Measurements from ENCODE around the gene TKT. TPM values are rescaled to one million over a fixed set of nuclear protein-coding genes. Genes with fewer than 3 reads are reported as not detected.

TKT gene
- total RNA-seq, 1 donor, result 1,326 TPM

DNA sequence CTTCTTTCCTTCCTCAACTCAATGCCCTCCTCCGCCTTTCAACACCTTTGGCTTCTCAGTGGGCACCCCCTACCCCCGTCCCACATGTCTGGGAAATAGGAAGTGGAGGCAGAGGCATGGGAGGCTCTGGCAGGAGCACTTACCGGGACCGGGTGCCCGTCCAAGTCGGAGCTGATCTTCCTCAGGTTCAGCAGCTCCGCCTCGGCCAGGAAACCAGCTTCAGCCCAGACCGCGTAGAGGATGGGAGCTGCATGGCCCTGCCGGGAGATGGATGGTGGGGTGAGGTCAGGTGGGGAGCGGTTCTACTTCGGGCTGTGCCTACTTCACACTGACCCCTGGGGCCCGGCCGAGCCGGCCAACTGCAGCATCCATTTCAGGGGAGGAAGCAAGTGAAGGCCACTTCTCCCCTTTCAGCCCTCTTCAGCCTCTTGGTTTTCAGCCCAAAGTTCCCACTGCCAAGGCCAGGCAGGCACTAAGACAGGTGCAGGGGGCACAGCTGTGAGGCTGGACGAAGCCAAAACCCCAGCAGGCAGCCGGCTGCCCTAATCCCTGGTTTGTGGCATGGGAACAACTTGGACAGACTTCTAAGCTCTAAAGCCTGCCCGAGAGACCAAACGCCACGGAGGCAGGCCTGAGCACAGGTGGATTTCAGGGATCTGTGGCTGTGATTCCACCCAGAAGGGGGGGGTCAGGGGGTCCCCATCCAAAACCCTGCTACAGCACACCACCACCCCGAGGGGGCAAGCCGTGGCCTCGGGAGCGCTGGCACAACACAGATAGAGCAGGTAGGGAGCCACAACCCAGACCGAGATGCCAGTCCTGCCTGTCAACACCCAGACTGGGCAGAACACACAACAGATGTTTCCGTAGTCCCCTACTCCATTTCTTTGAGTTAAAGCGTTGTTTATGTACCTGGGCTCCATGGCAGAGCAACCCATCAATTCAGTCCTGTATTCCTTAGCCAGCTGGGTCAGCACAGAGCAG is 14.5 kb downstream of the TKT start:
- DNase-seq (ENCODE audit: low read depth in 2 of 3, low spot score in 2 of 3), result no peak

DNA sequence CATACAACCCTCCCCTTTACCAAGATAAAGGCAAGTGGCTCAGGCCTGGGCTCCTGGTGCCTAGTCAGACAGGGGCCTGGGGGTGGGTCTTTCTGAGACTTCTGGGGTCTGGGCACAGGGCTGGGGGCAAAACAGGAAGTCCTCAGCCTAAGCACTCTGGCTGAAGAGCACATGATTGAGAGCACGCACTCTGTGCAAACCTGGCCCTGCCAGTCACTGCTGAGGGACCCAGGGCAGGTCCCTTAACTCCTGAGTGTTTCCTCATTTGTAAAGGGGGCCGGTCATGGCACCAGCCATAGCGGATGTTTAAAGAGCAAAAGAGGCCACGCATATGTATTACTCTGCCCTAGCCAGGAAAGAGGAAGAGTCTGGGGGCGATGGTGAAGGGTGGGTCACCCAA is 16.0 kb downstream of the TKT start:
- DNase-seq (ENCODE audit: low read depth in 2 of 3, low spot score in 2 of 3), result no peak

DNA sequence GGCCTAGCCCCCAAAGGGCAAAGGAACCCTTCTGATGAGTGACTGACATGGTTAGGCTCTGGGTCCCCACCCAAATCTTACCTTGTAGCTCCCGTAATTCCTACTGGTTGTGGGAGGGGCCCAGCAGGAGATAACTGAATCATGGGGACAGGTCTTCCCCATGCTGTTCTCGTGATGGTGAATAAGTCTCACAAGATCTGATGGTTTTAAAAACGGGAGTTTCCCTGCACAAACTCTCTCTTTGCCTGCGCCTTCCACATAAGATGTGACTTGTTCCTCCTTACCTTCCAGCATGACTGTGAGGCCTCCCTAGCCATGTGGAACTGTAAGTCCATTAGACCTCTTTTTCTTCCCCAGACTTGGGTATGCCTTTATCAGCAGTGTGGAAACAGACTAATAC is 16.9 kb downstream of the TKT start:
- DNase-seq (ENCODE audit: low read depth in 2 of 3, low spot score in 2 of 3), result no peak

DNA sequence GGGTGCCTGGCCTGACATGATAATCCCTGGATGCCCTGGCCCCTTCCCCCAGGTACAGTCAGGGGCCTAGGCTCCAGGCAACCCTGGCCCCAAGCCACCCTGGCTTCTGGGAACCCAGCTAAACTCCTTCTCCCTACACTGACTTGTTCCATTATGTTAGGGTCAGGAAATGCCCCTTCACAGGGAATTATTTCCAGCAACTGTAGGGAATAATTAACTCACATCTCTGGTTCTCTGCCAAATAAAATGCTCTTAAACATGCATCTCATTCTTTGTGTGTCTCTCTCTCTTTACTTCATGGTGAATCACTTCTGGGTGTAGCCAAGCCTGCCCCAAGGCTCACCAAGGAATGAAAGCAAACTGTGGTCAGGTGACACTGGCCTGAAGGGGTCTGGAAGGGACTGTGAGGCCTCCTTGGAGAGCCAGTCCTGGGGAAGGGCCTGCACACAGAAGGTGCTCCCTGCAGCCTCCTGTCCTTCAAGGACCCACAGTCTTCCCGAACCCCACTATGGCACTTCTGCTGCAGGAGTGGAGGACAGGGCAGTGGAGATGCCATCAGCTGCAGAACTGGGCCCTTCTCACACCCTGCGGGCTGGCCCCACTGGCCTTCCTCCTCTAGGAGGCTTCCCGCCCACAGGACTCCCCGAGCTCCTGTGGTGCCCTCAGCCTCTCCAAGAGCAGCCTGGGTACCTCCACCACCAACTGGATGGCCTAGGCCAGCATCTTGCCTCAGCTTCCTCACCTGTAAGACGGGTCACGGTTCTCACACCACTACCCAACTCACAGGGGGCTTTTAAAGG is 17.6 kb downstream of the TKT start:
- no peak for DNase-seq (ENCODE audit: low read depth in 2 of 3, low spot score in 2 of 3)

DNA sequence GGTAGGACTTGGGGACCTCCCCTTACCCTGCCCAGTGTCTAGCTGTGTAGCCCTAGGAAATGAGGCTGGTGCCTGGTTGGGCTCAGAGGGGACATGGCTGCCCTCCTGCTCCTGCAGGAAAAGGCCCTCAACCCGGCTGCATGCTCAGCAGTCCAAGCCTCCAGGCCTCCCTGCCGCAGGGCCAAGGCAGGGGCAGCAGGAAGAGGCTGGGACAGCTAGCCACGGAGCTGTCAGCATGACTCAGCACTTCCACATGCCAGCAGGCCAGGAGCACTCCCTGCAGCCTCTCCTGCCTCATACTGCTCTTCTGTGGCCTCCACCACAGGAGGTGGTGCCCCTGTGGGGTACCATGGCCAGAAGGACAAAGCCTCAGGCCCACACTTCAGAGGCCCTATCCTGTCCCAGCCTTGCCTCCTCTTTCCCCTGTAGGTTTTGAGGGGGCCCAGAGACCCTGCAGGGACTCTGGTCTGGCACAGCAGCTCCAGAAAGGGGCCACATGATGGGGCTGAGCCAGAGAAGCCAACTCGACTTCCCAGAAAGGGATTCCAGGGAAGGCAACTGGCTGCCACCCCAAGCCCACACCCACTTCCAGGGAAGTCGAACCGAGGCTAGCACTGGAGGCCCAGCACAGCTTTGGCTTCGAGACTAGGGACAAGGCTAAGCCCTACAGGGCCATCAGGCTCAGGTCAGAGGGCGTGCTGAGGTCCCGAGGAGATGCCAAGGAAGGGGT is 19.5 kb downstream of the TKT start:
- DNase-seq (ENCODE audit: low read depth in 2 of 3, low spot score in 2 of 3), result peak in 2 of 3 donors; percentile 46 to 54

DNA sequence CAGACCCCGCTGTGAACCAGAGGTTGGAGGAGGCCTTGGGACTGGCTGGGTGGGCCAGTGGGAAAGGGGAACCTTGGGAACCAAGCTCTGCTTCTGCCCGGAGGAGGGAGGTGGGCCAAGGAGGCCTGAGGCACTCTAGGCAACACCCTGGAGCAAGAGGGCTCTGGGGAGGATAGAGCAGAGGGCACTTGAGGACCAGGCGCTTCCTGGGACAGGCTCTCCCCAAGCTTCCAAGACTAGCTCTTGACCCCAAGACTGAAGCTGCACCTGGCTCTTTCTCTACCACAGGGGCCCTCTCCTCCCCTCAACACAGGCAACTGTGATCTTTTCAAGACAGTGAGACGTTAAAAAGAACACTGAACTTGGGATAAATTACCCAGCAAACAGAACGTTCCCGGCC is 20.3 kb downstream of the TKT start:
- DNase-seq (ENCODE audit: low read depth in 2 of 3, low spot score in 2 of 3), result no peak

DNA sequence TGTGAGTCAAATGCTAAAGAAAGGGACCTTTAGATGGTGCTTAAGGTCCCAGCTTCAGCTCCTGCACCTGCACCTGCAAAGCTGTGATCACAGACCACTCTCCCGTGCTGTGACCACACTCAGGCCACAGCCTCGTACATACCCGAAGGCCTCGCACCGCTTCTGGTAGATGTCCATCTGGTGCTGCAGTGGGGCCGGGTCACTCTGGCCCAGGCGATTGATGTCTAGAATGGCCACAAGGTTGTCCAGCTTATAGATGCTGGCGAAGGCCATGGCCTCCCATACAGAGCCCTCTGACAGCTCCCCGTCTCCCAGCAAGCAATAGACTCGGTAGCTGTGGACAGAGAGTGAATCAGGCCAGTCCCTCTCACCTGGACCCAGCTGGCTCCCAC is 21.0 kb downstream of the TKT start:
- DNase-seq (ENCODE audit: low read depth in 2 of 3, low spot score in 2 of 3), result no peak

DNA sequence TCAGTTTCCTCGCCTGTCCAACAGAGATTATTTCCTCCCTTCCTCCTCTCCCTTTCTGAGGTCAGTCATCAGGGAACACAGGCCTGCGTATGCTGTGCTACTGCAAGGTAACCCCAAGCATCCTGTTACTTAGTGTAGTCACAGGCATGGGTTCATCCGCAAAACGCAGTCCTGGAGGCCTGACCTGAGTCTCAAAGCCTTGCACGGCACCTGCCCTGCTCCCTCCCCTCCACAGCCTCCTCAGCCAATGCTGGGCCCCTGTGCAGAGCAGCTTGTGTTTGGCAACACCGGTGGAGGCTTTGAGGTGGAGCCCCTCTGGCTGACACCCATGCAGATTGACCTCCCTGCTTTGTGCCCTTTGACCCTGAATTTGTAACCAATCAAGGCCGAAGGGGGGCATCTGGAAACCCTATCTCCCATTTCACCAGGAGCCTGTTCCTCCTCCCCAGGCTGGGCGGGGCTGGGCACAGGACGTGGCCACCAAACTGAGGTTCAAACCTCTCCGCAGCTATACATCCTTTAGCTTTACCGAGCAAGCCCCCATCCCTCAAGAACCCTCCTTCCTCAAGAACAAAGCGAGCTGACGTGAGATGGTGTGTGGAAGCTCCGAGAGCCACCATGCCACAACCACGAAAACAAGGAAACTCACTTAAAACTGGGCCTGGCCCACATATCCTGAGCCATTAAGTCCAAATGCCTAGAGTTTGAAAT is 21.5 kb downstream of the TKT start:
- DNase-seq (ENCODE audit: low read depth in 2 of 3, low spot score in 2 of 3), result no peak

DNA sequence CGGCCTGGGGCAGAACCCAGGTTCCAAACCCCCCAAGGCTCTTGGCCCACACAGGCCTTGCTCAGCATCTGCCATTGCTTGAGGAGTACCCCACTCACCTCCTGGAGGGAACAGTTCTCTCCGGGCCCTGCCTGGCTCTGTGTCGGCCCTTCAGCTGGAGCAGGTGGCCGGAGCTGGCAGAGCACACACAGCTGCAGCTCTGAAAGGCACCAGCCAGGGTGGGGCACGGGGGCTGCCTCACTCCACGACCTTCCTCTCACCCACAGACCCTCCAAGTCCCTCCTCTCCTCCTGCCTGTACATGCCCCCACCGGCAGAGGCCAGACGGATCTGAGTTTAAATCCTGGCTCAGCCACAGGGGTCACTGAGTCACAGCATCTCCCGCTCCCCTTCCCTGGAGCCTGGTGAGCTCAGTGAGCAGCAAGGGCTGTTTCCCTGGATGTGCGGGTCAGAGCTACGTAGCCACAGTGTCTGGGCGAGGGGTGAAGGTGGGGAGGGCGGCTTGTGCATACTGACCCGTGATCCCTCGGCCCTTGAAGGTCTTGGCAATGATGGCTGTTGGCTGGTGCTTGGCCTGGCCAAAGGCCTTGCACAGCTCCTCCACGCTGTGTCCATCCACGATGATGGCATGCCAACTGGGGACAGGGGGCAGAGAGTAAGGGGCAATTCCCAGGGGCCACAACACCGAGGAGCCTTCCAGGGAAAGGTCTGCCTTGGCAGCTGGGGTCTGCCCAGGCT is 23.0 kb downstream of the TKT start:
- DNase-seq (ENCODE audit: low read depth in 2 of 3, low spot score in 2 of 3), result no peak

DNA sequence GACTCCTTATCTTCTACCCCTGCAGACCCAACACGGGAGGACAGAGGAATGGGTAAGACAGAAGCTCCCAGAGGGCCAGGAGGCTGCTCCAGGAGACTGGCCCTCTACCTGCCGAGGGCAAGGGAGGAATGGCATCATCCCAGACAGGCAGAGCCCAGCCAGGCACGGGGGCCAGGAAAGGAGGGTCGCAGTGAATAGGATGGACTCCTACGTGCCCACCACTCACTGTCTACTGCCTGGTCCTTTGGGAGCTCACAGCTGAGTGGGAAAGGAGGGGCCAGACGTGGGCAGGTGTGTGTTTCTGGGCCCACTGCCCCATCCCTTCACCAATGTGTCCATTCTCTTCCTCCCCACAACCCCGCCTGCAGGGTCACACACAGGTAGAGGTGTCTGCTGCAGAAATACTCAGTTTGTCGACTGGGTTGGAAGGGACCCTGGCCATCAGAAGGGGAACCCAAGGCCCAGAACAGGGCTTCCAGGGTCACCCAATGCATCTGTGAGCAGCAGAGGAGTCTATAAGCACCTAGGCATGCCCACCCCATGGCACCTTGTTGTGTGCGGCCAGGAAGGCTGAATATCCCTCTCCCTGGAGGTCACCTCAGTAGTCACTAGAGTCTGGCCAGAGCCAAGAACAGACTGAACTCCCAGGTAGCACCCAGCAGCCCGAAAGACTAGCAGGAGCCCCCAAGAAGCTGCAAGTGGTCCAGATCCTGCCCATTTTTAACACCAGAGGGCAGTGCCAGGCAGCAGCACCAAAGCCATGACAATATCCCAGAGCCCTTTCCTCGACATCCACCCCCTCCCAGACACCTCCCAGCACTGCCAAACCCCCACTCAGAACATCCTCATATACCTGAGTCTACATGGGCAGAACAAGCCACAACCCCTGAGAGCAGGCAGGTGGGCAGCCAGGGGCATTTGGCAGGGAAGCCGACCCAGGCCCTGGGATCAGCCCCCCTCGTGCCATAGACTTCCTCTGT is 24.0 kb downstream of the TKT start:
- no peak for DNase-seq (ENCODE audit: low read depth in 2 of 3, low spot score in 2 of 3)

DNA sequence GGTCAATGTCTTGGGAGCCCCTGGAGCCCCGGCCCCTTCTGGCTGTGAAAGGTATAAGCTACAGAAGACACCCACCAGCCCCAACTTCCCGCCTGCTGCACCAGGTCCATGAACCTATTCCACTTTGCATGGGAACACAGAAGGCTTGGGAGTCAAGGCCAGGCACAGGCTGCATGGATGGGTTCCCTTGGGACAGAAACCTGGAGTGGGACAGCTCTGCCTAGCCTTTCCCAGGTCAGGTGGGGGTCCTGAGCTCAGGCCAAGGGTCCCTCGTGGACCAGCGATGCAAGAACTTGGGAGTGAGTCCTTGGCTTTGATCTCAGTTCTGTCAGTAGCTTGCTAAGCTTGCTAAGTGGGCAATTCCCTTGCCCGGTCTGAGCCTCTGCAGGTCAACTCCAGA is 25.0 kb downstream of the TKT start:
- no peak for DNase-seq (ENCODE audit: low read depth in 2 of 3, low spot score in 2 of 3)

DNA sequence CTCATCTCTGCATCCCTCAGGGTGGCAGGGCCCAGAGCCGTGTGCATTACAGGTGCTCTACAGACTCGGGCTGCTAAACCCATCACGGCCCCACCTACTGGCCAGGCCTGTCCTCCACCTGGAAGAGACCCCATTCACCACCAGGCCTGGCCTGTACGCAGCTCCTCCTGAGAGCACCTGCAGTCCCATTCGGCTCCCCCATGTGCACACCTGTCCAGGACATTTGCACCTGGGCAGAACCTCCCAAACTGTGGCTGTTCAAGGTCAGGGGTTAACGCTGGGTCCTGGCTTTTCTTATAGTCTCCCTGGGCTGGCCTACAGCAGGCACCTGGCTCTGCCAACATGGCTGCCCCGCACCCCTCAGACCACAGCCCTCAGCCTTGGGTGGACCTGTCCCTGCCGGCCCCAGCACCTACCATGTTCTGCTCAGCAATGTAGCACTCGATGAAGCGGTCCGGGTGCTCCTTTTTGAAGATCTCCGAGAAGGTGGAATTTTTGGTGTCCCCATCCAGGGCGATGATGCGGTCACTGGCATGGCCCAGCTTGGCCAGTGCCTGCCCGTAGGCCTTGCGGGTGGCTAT is 25.7 kb downstream of the TKT start:
- DNase-seq (ENCODE audit: low read depth in 2 of 3, low spot score in 2 of 3), result no peak

DNA sequence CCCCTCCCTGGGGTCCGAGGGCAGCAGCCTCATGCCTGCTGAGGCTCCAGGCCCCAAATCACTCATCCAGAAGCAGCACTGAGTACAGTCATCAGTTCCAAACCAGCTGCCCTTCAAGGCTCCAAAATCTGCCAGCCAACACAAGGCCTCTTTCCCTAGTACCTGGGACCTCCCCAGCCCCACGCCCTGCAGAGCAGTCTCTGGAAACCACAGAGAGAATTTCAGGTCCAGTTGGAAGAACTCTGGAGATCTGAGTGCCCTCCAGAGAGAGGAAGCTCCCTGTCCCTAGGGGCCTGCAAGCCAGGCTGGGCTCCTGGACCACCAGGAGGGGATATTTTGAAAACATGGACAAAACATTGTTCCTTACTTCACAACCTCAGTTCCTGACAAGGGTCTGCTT is 26.2 kb downstream of the TKT start:
- DNase-seq (ENCODE audit: low read depth in 2 of 3, low spot score in 2 of 3), result no peak

DNA sequence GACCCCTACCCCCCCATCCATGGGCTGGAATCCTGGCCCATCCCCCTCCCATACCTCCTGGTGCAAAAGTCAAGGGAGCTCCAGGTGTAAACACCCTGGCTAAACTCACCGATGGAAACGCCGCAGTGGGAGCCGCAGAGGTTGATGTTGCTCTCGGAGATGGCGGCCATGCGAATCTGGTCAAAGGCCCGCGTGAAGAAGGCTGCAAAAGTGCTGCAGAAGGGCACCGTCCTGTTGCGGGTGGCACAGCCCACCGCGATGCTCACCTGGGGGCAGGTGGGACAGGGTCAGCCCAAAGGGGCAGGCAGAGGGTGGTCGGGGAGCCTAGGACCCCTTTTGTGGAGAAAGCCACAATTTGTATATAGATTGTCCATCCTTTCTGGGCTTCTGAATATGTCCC is 26.7 kb downstream of the TKT start:
- DNase-seq (ENCODE audit: low read depth in 2 of 3, low spot score in 2 of 3), result no peak

DNA sequence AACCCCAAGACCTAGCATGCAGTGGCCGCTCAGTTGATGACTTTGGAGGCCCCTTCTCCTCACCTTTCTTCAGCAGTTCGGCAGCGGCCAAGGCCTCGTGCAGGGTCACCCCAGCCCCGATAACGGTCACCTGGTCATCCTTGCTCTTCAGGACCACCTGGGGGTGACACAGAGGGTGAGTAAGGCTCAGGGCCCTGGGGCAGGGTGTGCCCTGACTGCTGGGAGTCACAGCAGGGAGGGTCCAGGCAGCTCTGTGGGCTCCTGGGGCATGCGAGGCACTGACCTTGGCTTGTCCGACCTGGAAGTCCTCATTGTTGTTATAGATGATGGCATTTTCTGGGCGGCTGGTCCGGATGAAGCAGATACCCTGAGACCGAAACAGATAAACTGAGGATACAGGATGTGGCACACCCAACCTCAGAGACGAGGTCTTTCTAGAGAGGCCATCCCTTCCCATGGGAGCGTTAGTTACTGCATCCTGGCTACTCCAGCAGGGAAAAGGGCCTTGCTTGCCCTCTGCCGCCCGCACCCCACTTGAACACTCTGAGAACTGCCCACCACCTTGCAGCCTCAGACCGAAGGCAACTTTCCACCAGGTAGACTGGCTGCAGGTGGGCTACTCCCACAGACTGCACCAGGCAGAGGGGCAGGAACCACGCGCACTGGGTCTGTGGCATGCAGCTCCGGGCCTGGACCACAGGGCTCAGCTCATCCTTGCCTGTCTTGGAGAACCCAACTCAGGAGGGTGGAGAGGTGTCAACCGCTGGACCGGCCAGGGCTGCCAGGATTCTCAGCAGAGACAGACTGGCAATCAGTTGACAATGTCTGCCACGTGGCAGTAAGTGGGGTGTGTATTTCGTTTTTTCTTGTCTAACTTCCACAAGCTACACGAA is 27.6 kb downstream of the TKT start:
- no peak for DNase-seq (ENCODE audit: low read depth in 2 of 3, low spot score in 2 of 3)

DNA sequence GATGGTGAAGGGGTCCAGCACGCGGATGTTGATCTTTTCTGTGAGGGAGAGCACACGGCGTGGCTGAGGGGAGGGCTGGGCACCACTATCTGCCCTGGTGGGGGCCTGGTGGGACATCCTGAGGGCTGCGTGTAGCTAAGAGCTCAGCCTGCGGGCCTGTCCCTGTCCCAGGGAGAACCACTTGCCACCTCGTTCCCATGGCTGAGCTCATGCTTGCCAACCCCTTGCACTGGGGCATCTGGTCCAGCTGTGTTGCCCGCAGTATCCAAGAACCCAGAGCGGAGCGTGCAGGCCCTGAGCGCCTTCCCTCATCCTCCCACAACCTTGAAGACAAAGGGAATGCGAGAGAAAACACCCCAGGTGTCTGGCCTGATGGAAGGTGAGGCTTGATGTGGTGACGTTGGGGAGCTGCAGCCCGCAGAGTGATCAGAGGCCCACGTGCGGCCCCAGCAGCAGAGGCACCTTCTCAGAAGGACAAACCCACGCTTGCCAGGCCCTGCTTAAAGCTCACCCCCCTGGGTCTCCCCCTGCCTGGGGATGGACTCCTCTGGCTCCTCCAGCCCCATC is 28.9 kb downstream of the TKT start:
- no peak for DNase-seq (ENCODE audit: low read depth in 2 of 3, low spot score in 2 of 3)

All from hematopoietic multipotent progenitor cell (in vitro differentiated cells).